Right atrium auricular region (tissue), 2 donors: ENCODE measurements around the gene IFNGR1. TPM values are rescaled to one million over a fixed set of nuclear protein-coding genes. Genes with fewer than 3 reads are reported as not detected.
A peak's percentile ranks its signal among the peaks of the same experiment; 100 is the strongest.

Source experiments
- DNase-seq: peaks from one replicate; pipeline ENCODE4 v3.0.0-alpha.2; 2019; ENCODE audit warnings: low spot score
- H3K27ac ChIP-seq, 2 donors: fragments of 200-600 bp; sonication (generic); 1 replicate in 1 of 2; 2 replicates in 1 of 2; pipeline ENCODE4 v1.5.1; 2016 to 2019
- H3K27me3 ChIP-seq, 2 donors: fragments of 200-600 bp; sonication (generic); one replicate each; pipeline versions ENCODE4 v1.5.1 to v1.6.0; 2017 to 2019
- H3K36me3 ChIP-seq: fragments of 200-600 bp; sonication (generic); one replicate; pipeline ENCODE4 v1.5.1; 2016
- H3K4me1 ChIP-seq, 2 donors: fragments of 200-600 bp; sonication (generic); one replicate each; pipeline versions ENCODE4 v1.5.1 to v1.6.0; 2017 to 2019
- H3K4me3 ChIP-seq, 2 donors: fragments of 200-600 bp; sonication (generic); 1 replicate in 1 of 2; 2 replicates in 1 of 2; pipeline ENCODE4 v1.5.1; 2017 to 2019; ENCODE audit warnings: mild to moderate bottlenecking in 1 of 2, moderate library complexity in 1 of 2
- H3K9me3 ChIP-seq, 2 donors: fragments of 200-600 bp; sonication (generic); one replicate each; pipeline ENCODE4 v1.5.1; 2019
- CTCF ChIP-seq, 2 donors: fragments of 200-600 bp; sonication (generic); IDR thresholded peaks; one replicate each; pipeline ENCODE4 v1.5.1; 2019; ENCODE audit warnings: antibody characterized with exemption in 2 of 2
- total RNA-seq, 2 donors: library from RNA; depleted of rRNA; stranded (reverse); fragments of >200 nt; gene quantifications; one replicate each; pipeline ENCODE4 v1.1.0, GENCODE V29; 2016

IFNGR1 gene
- total RNA-seq, 2 donors from 2014 or later: 111 to 143 TPM

GRCh38 chr6:137181891-137182653, 37.1 kb downstream of the IFNGR1 start:
- Histone ChIP-seq H3K36me3 (no peaks in the 10 kb centered on the region), H3K4me3 (no peak overlapping the region), H3K9me3 (peaks cover 0 to 43% of the 10 kb centered on the region in 2 donors), H3K27me3 (no peaks in the 10 kb centered on the region), H3K4me1 (peaks cover 0 to 5% of the 10 kb centered on the region in 2 donors), H3K27ac (no peak overlapping the region)
- no peak for TF ChIP-seq CTCF (IDR thresholded peaks at IDR 0.05)
- DNase-seq: no peak

GRCh38 chr6:137177611-137178010, 41.6 kb downstream of the IFNGR1 start:
- H3K27me3 ChIP-seq: no peaks in the 10 kb centered on the region
- DNase-seq: no peak
- H3K36me3 ChIP-seq: no peaks in the 10 kb centered on the region
- peaks cover 0 to 16% of the 10 kb centered on the region in 2 donors for H3K9me3 ChIP-seq
- peaks cover 0 to 5% of the 10 kb centered on the region in 2 donors for H3K4me1 ChIP-seq
- no peak overlapping the region for H3K4me3 ChIP-seq
- peak overlapping the region in 1 of 2 donors; percentile 16 for H3K27ac ChIP-seq
- TF ChIP-seq CTCF (IDR thresholded peaks at IDR 0.05): no peak

- no peaks in the 10 kb centered on the region for H3K36me3 ChIP-seq
- no peak for DNase-seq
- H3K27me3 ChIP-seq: no peaks in the 10 kb centered on the region
- peak overlapping the region in 1 of 2 donors; percentile 83 for H3K27ac ChIP-seq
- peaks cover 0 to 7% of the 10 kb centered on the region in 2 donors for H3K9me3 ChIP-seq
- H3K4me1 ChIP-seq: peaks cover 0 to 5% of the 10 kb centered on the region in 2 donors
- H3K4me3 ChIP-seq: no peak overlapping the region
- TF ChIP-seq CTCF (IDR thresholded peaks at IDR 0.05): no peak
Measured at GRCh38 chr6:137176729-137177128, 42.5 kb downstream of the IFNGR1 start.

- Histone ChIP-seq H3K9me3 (no peaks in the 10 kb centered on the region), H3K36me3 (no peaks in the 10 kb centered on the region), H3K27me3 (no peaks in the 10 kb centered on the region), H3K27ac (peak overlapping the region; percentile 69 to 83), H3K4me1 (peaks cover 0 to 5% of the 10 kb centered on the region in 2 donors), H3K4me3 (no peak overlapping the region)
- TF ChIP-seq CTCF (IDR thresholded peaks at IDR 0.05): no peak
- DNase-seq: no peak
Measured at GRCh38 chr6:137175868-137176245, 43.3 kb downstream of the IFNGR1 start.

- Histone ChIP-seq H3K36me3 (no peaks in the 10 kb centered on the region), H3K27ac (peak overlapping the region; percentile 69 to 83), H3K27me3 (no peaks in the 10 kb centered on the region), H3K4me3 (no peak overlapping the region), H3K9me3 (no peaks in the 10 kb centered on the region), H3K4me1 (peaks cover 0 to 5% of the 10 kb centered on the region in 2 donors)
- DNase-seq: no peak
- no peak for TF ChIP-seq CTCF (IDR thresholded peaks at IDR 0.05)
Measured at GRCh38 chr6:137175157-137175867, 43.9 kb downstream of the IFNGR1 start.
